ENCODE data around the gene CES3. TPM values are rescaled to one million over a fixed set of nuclear protein-coding genes. Genes with fewer than 3 reads are reported as not detected.

CES3 gene
- total RNA-seq, 2 experiments from 2014 or later = 1.4 to 2.7 TPM

DNA sequence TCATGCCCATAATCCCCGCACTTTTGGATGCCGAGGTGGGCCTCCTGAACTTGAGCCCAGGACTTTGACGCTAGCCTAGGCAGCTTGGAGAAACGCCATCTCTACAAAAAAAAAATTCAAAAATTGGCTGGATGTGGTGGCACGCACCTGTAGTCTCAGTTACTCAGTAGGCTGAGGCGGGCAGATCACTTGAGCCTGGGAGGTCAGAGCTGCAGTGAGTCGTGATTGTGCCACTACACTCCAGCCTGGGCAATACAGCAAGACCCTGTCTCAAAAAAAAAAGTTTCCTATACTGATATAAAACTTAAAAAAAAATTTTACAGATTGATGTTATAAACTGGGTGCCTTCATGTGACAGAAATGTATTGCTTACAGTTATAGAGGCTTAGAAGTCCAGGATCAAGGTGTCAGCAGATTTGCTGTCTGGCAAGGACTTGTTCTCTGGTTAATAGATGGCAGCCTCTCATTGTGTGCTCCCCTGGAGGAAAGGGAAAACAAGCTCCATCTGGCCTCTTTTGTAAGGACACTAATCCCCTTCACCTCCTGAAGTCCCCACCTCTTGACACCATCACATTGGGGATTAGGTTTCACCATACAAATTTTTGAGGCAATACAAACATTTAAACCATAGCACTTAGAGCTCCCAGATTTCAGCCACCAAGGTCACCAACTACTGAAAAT, 8.5 kb upstream of the CES3 start:
- no peak for DNase-seq (ENCODE audit: low spot score)
- no TSS peak for BruUV-seq (replicated peaks)
- H3K9me3 ChIP-seq (ENCODE audit: low read length) = no peaks in the 10 kb centered on the region
- H3K4me3 ChIP-seq (ENCODE audit: low read depth, low read length, poor library complexity, severe bottlenecking) = no peak overlapping the region
- no peak overlapping the region for H3K27ac ChIP-seq (ENCODE audit: low read depth, low read length, poor library complexity, severe bottlenecking)
- H3K9me2 ChIP-seq (ENCODE audit: insufficient read depth, low read length) = no peaks in the 10 kb centered on the region
- H4K20me1 ChIP-seq (ENCODE audit: insufficient read depth, low read length) = no peaks in the 10 kb centered on the region
- CTCF ChIA-PET (ENCODE audit: unreplicated experiment) = interaction anchor here (0.5 kb wide), 1 partner anchor 60 kb away, joined by 8 read pairs; no protein-coding TSS in a partner anchor
- H3K4me1 ChIP-seq (ENCODE audit: insufficient read depth, low read length, poor library complexity, severe bottlenecking) = peaks cover 2% of the 10 kb centered on the region
- no peaks in the 10 kb centered on the region for H3K36me3 ChIP-seq (ENCODE audit: insufficient read depth, low read length)
- intact Hi-C loops (cut with micrococcal nuclease; ENCODE audit: unreplicated experiment) = loop anchor here (5.0 kb wide), 1 partner anchor 55 kb away; no protein-coding TSS in a partner anchor
- POLR2A ChIA-PET = interaction anchor here (0.6 to 0.9 kb wide), 2 partner anchors 222 to 288 kb away, joined by 3 to 4 read pairs; no protein-coding TSS in a partner anchor
- TF ChIP-seq, protein P1, sequence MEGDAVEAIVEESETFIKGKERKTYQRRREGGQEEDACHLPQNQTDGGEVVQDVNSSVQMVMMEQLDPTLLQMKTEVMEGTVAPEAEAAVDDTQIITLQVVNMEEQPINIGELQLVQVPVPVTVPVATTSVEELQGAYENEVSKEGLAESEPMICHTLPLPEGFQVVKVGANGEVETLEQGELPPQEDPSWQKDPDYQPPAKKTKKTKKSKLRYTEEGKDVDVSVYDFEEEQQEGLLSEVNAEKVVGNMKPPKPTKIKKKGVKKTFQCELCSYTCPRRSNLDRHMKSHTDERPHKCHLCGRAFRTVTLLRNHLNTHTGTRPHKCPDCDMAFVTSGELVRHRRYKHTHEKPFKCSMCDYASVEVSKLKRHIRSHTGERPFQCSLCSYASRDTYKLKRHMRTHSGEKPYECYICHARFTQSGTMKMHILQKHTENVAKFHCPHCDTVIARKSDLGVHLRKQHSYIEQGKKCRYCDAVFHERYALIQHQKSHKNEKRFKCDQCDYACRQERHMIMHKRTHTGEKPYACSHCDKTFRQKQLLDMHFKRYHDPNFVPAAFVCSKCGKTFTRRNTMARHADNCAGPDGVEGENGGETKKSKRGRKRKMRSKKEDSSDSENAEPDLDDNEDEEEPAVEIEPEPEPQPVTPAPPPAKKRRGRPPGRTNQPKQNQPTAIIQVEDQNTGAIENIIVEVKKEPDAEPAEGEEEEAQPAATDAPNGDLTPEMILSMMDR (conservative IDR thresholded peaks at IDR 0.05; ENCODE audit: low read length) = no peak
- TF ChIP-seq EZH2phosphoT487 (IDR thresholded peaks at IDR 0.05; ENCODE audit: borderline replicate concordance, low read depth, low read length) = no peak
- H3K79me2 ChIP-seq (ENCODE audit: insufficient read depth, low read depth, low read length) = no peaks in the 10 kb centered on the region
- no peak overlapping the region for H2AFZ ChIP-seq (ENCODE audit: low read length)
- no peak overlapping the region for H3K4me2 ChIP-seq (ENCODE audit: low read length)

- H3K9me3 ChIP-seq (ENCODE audit: low read length) = no peaks in the 10 kb centered on the region
- H3K4me3 ChIP-seq (ENCODE audit: low read depth, low read length, poor library complexity, severe bottlenecking) = no peak overlapping the region
- ChIA-PET CTCF (ENCODE audit: unreplicated experiment) (no interaction called here), POLR2A (interaction anchor here (0.9 kb wide), 1 partner anchor 221 kb away, joined by 4 read pairs; no protein-coding TSS in a partner anchor)
- DNase-seq (ENCODE audit: low spot score) = no peak
- no TSS peak for BruUV-seq (replicated peaks)
- no peak overlapping the region for H3K4me2 ChIP-seq (ENCODE audit: low read length)
- H3K27ac ChIP-seq (ENCODE audit: low read depth, low read length, poor library complexity, severe bottlenecking) = no peak overlapping the region
- H3K79me2 ChIP-seq (ENCODE audit: insufficient read depth, low read depth, low read length) = no peaks in the 10 kb centered on the region
- H4K20me1 ChIP-seq (ENCODE audit: insufficient read depth, low read length) = no peaks in the 10 kb centered on the region
- intact Hi-C loops (cut with micrococcal nuclease; ENCODE audit: unreplicated experiment) = loop anchor here (1.0 to 5.0 kb wide), 3 partner anchors 56 to 230 kb away; partner anchors contain the start of gene MATCAP1
- TF ChIP-seq, protein P1 (conservative IDR thresholded peaks at IDR 0.05; ENCODE audit: low read length) = no peak
- TF ChIP-seq EZH2phosphoT487 (IDR thresholded peaks at IDR 0.05; ENCODE audit: borderline replicate concordance, low read depth, low read length) = no peak
- H3K36me3 ChIP-seq (ENCODE audit: insufficient read depth, low read length) = no peaks in the 10 kb centered on the region
- H3K4me1 ChIP-seq (ENCODE audit: insufficient read depth, low read length, poor library complexity, severe bottlenecking) = no peaks in the 10 kb centered on the region
- no peaks in the 10 kb centered on the region for H3K9me2 ChIP-seq (ENCODE audit: insufficient read depth, low read length)
- H2AFZ ChIP-seq (ENCODE audit: low read length) = no peak overlapping the region
Measured at GRCh38 chr16:66953462-66954096, 7.5 kb upstream of the CES3 start.

All from OCI-LY7 (cell line).